ENCODE results near the gene TMEM119.
"Not testable (repeated sequence)": the region's sequence is repeated elsewhere in the genome, so short reads cannot be mapped to it uniquely, and the experiment has no call there.

TMEM119 gene

GRCh38 chr12:108582978-108583770, 14.7 kb downstream of the TMEM119 start:
- DNase-seq (ENCODE audit: low spot score): no peak

- no peak for DNase-seq (ENCODE audit: low spot score)
These were observed 15.4 kb downstream of the TMEM119 start for GRCh38 chr12:108582509-108582908.

GRCh38 chr12:108581311-108582227, 16.3 kb downstream of the TMEM119 start:
- DNase-seq (ENCODE audit: low spot score): no peak

- no peak for DNase-seq (ENCODE audit: low spot score)
These were observed 17.4 kb downstream of the TMEM119 start for GRCh38 chr12:108580531-108580930.

- no peak for DNase-seq (ENCODE audit: low spot score)
These were observed 19.1 kb downstream of the TMEM119 start for GRCh38 chr12:108578813-108579212.

GRCh38 chr12:108578264-108578663, 19.6 kb downstream of the TMEM119 start:
- DNase-seq (ENCODE audit: low spot score): no peak

GRCh38 chr12:108577458-108577857, 20.4 kb downstream of the TMEM119 start:
- DNase-seq (ENCODE audit: low spot score): no peak

- DNase-seq (ENCODE audit: low spot score): no peak
These were observed 21.1 kb downstream of the TMEM119 start for GRCh38 chr12:108576660-108577234.

GRCh38 chr12:108575199-108575912, 22.5 kb downstream of the TMEM119 start:
- no peak for DNase-seq (ENCODE audit: low spot score)

GRCh38 chr12:108574276-108574675, 23.6 kb downstream of the TMEM119 start:
- not testable (repeated sequence) for DNase-seq (ENCODE audit: low spot score)

GRCh38 chr12:108573317-108573716, 24.6 kb downstream of the TMEM119 start:
- DNase-seq (ENCODE audit: low spot score): no peak

- no peak for DNase-seq (ENCODE audit: low spot score)
These were observed 25.6 kb downstream of the TMEM119 start for GRCh38 chr12:108572166-108572790.

- no peak for DNase-seq (ENCODE audit: low spot score)
These were observed 26.2 kb downstream of the TMEM119 start for GRCh38 chr12:108571609-108572165.

- no peak for DNase-seq (ENCODE audit: low spot score)
These were observed 26.9 kb downstream of the TMEM119 start for GRCh38 chr12:108570743-108571608.

- peak; percentile 72 for DNase-seq (ENCODE audit: low spot score)
These were observed 29.3 kb downstream of the TMEM119 start for GRCh38 chr12:108568338-108569154.

GRCh38 chr12:108567406-108568337, 30.2 kb downstream of the TMEM119 start:
- DNase-seq (ENCODE audit: low spot score): no peak

- DNase-seq (ENCODE audit: low spot score): no peak
These were observed 31.4 kb downstream of the TMEM119 start for GRCh38 chr12:108566452-108566851.

GRCh38 chr12:108565976-108566375, 31.9 kb downstream of the TMEM119 start:
- DNase-seq (ENCODE audit: low spot score): peak; percentile 72

All from CD4-positive, alpha-beta T cell treated with Interleukin-2 at 100 ng/mL for 4 hours (primary cell).